Kidney epithelial cell (primary cell): ENCODE data around the gene EIF2D. TPM values are rescaled to one million over a fixed set of nuclear protein-coding genes. Genes with fewer than 3 reads are reported as not detected.

Source experiments
- DNase-seq: peaks from one replicate; pipeline ENCODE4 v3.0.0-alpha.2; 2010; ENCODE audit warnings: low read depth
- H3K27me3 ChIP-seq: 2 replicates; pipeline ENCODE4 v1.6.0; 2011; ENCODE audit warnings: low read length; ENCODE audit not compliant: control insufficient read depth, insufficient read depth
- H3K36me3 ChIP-seq: 2 replicates; pipeline ENCODE4 v1.5.1; 2011; ENCODE audit warnings: low read length; ENCODE audit not compliant: control insufficient read depth, insufficient read depth
- H3K4me3 ChIP-seq: 2 replicates; pipeline ENCODE4 v1.5.1; 2011; ENCODE audit warnings: low read depth, mild to moderate bottlenecking, control low read depth, low read length
- CTCF ChIP-seq: IDR thresholded peaks from 2 replicates; pipeline ENCODE4 v1.5.1; 2011; ENCODE audit warnings: mild to moderate bottlenecking, moderate library complexity, low read length, control low read depth, inconsistent platforms; ENCODE audit not compliant: insufficient read depth, poor library complexity, severe bottlenecking
- total RNA-seq: library from RNA; depleted of rRNA; stranded (reverse); fragments of >200 nt; gene quantifications from 2 replicates; pipeline ENCODE4 v1.2.3, GENCODE V29; 2015

Gene EIF2D
- total RNA-seq, 1 donor from 2014 or later, result 55.4 TPM

GRCh38 chr1:206555473-206555935 is 56.8 kb downstream of the EIF2D start:
- H3K4me3 ChIP-seq, result no peak overlapping the region
- DNase-seq, result no peak
- no peak for TF ChIP-seq CTCF

GRCh38 chr1:206554701-206555472 is 57.4 kb downstream of the EIF2D start:
- Histone ChIP-seq H3K36me3 (no peaks in the 10 kb centered on the region), H3K4me3 (no peak overlapping the region), H3K27me3 (no peaks in the 10 kb centered on the region)
- DNase-seq, result no peak
- no peak for TF ChIP-seq CTCF

More at GRCh38 chr1:206555473-206555935, 56.8 kb downstream of the EIF2D start:
- no peaks in the 10 kb centered on the region for H3K27me3 ChIP-seq
- no peaks in the 10 kb centered on the region for H3K36me3 ChIP-seq

- no peak overlapping the region for H3K4me3 ChIP-seq
- no peak for DNase-seq
- H3K36me3 ChIP-seq, result no peaks in the 10 kb centered on the region
- H3K27me3 ChIP-seq, result no peaks in the 10 kb centered on the region
- TF ChIP-seq CTCF, result no peak
Measured at GRCh38 chr1:206554211-206554610, 58.1 kb downstream of the EIF2D start.

GRCh38 chr1:206551986-206552326 is 60.3 kb downstream of the EIF2D start:
- DNase-seq, result no peak
- H3K36me3 ChIP-seq, result no peaks in the 10 kb centered on the region
- no peak for TF ChIP-seq CTCF
- H3K27me3 ChIP-seq, result no peaks in the 10 kb centered on the region
- H3K4me3 ChIP-seq, result no peak overlapping the region

- H3K27me3 ChIP-seq, result no peaks in the 10 kb centered on the region
- DNase-seq, result no peak
Measured at GRCh38 chr1:206551296-206551985, 60.8 kb downstream of the EIF2D start.

More at GRCh38 chr1:206551296-206551985, 60.8 kb downstream of the EIF2D start:
- no peak overlapping the region for H3K4me3 ChIP-seq
- no peak for TF ChIP-seq CTCF
- H3K36me3 ChIP-seq, result no peaks in the 10 kb centered on the region
